IPS-15b (cell line): ENCODE results near the gene IFT122.

Experiments
- H3K27me3 ChIP-seq: one replicate; pipeline ENCODE4 v1.6.1; 2013; ENCODE audit warnings: low read length; ENCODE audit not compliant: control insufficient read depth, insufficient read depth
- H3K36me3 ChIP-seq: one replicate; pipeline ENCODE4 v1.6.1; 2013; ENCODE audit warnings: low read length; ENCODE audit not compliant: control insufficient read depth, insufficient read depth
- H3K4me1 ChIP-seq: one replicate; pipeline ENCODE4 v1.6.1; 2013; ENCODE audit warnings: mild to moderate bottlenecking, low read length; ENCODE audit not compliant: control insufficient read depth, insufficient read depth
- H3K4me3 ChIP-seq: one replicate; pipeline ENCODE4 v1.5.1; 2013; ENCODE audit warnings: low read depth, low read length
- H3K9ac ChIP-seq: one replicate; pipeline ENCODE4 v1.6.1; 2013; ENCODE audit warnings: low read depth, mild to moderate bottlenecking, low read length
- H3K9me3 ChIP-seq: one replicate; pipeline ENCODE4 v1.6.1; 2013; ENCODE audit warnings: mild to moderate bottlenecking, low read length; ENCODE audit not compliant: control insufficient read depth, insufficient read depth

IFT122 gene

DNA sequence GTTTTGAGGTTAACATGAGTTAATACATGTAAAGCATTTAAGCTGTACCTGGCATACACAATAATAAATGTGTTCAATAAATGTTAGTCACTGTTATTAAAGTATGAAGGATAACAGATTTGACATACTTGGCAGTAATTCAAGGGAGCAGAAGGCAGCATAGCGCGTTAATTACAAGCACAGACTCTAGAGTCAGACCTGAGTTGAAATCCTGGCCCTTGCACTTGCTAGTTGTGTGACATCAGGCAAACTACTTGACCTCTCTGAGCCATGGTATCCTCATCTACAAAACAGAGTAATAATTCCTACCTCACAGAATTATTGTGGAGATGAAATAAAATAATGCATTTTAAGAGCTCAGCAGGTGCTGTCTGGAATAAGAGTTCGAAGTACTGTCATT, 5.4 kb downstream of the IFT122 start:
- H3K4me1 ChIP-seq, result peaks cover 23% of the 10 kb centered on the region
- no peaks in the 10 kb centered on the region for H3K27me3 ChIP-seq
- H3K9ac ChIP-seq, result no peak overlapping the region
- H3K9me3 ChIP-seq, result no peaks in the 10 kb centered on the region
- no peak overlapping the region for H3K4me3 ChIP-seq
- no peaks in the 10 kb centered on the region for H3K36me3 ChIP-seq

DNA sequence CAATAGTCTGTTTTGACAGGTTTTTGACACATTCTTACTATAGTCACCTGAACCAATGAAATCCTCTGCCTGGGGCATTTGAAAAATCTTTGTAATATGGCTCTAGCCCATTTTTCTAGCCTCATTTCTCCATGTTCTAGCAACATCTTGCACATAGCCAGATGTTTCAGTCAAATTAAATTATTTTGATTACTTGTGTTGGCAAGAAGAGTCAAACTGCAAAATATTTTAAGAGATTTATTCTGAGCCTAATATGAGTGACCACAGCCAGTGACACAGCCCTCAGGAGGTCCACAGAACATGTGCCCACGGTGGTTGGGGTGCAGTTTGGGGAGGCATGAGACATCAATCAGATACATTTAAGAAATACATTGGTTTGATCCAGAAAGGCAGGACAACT, 6.9 kb downstream of the IFT122 start:
- no peaks in the 10 kb centered on the region for H3K9me3 ChIP-seq
- peaks cover 23% of the 10 kb centered on the region for H3K4me1 ChIP-seq
- no peak overlapping the region for H3K4me3 ChIP-seq
- no peaks in the 10 kb centered on the region for H3K36me3 ChIP-seq
- no peak overlapping the region for H3K9ac ChIP-seq
- H3K27me3 ChIP-seq, result no peaks in the 10 kb centered on the region

DNA sequence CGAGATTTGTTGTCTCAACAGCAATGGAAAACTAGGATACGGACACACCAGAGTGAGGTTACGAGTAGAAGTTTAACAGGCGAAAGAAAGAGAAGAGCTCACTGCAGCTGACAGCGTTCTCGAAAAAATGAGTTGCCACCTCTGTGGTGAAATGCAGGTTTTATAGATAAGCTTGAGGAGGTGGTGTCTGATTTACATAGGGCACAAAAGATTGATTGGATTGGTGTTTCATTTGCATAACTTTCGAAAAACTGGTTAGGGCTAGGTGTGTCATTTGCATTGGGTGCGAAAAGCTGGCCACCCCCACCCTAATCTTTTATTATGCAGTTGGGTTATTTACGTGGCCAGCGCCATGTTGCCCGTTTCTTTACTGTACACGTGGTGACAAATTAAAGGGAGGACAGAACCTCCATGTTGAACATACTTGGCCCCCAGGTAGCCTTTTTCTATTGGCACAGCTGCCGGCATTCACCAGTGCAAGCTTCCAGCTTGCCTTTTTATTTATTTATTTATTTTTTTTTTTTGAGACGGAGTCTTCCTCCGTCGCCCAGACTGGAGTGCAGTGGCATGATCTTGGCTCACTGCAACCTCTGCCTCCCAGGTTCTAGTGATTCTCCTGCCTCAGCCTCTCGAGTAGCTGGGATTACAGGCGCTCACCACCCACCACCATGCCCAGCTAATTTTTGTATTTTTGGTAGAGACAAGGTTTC, 8.3 kb downstream of the IFT122 start:
- H3K9me3 ChIP-seq, result no peaks in the 10 kb centered on the region
- H3K9ac ChIP-seq, result peak overlapping the region; percentile 41
- H3K27me3 ChIP-seq, result no peaks in the 10 kb centered on the region
- H3K36me3 ChIP-seq, result peaks cover 6% of the 10 kb centered on the region
- H3K4me3 ChIP-seq, result peak overlapping the region; percentile 18
- H3K4me1 ChIP-seq, result peaks cover 23% of the 10 kb centered on the region

DNA sequence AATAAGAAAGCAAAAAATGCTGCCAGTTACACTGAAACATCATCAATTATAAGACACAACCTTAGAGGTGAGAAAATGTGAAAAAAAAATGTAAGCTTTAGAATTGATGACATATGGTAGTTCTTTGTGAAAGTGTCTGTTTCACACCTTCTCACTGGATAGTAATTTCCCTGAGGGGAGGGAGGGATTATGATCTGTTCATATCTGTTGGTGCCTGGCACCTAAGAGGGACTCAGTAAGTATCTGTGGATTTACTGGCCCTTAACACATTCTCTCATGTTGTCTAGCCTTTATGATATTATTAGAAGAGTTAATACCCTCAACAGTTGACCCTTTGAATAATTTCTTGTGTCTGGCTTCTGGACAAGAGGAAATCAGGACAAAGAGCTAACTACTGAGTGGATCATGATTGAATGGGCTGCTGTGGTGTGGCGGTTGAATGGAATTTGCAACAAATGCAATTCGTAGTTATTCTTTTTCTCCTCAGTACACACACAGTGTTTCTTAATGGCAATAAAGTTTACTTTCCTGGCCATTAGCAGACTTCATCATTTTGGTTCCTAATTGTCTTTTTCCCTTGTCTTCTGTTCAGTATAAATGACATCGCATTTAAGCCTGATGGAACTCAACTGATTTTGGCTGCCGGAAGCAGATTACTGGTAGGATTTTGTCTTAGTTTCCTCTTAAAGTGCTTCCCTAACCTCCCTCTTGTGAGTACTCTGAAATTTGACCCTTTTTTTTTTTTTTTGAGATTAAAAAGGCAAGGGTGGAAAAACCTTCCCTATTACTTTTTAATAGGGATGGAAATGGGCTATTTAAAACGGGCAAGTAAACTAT, 9.5 kb downstream of the IFT122 start:
- H3K4me1 ChIP-seq, result peaks cover 23% of the 10 kb centered on the region
- no peaks in the 10 kb centered on the region for H3K27me3 ChIP-seq
- H3K4me3 ChIP-seq, result no peak overlapping the region
- peaks cover 10% of the 10 kb centered on the region for H3K36me3 ChIP-seq
- H3K9ac ChIP-seq, result no peak overlapping the region
- no peaks in the 10 kb centered on the region for H3K9me3 ChIP-seq

DNA sequence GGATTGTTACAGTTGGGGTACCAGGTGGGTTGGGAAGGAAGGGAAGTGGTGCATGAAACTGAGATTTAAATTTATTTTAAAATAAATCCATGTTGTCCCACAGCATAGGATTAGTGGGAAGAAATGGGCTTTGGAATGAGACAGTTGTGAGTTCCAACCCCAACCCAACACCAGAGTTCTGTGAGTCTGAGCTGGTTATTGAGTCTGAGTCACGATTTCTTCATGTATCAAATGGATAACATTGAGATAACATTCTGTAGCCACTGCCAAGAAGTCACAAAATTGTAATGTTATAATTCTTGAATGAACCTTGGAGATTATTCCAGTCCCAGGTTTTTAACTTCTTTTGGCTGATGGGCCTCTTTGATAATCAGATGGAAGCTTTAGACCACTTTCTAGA, 13.7 kb downstream of the IFT122 start:
- Histone ChIP-seq H3K27me3 (no peaks in the 10 kb centered on the region), H3K4me1 (peaks cover 16% of the 10 kb centered on the region), H3K4me3 (no peak overlapping the region), H3K9me3 (no peaks in the 10 kb centered on the region), H3K36me3 (peaks cover 12% of the 10 kb centered on the region), H3K9ac (no peak overlapping the region)

DNA sequence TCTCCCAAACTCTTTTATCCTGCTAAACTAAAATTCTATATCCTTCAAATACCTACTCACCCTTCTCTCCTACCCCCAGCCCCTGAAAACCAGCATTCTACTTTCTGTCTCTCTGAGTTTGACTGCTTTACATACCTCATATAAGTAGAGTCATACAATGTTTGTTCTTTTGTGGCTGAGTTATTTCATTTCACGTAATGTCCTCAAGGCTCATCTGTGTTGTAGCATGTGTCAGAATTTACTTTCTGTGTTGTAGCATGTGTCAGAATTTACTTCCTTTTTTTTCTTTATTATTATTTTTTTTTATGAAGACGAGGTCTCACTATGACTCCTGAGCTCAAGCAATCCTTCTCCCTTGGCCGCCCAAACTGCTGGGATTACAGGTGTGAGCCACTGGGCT, 20.1 kb downstream of the IFT122 start:
- Histone ChIP-seq H3K4me1 (no peaks in the 10 kb centered on the region), H3K4me3 (no peak overlapping the region), H3K9me3 (no peaks in the 10 kb centered on the region), H3K9ac (no peak overlapping the region), H3K36me3 (peaks cover 11% of the 10 kb centered on the region), H3K27me3 (no peaks in the 10 kb centered on the region)

DNA sequence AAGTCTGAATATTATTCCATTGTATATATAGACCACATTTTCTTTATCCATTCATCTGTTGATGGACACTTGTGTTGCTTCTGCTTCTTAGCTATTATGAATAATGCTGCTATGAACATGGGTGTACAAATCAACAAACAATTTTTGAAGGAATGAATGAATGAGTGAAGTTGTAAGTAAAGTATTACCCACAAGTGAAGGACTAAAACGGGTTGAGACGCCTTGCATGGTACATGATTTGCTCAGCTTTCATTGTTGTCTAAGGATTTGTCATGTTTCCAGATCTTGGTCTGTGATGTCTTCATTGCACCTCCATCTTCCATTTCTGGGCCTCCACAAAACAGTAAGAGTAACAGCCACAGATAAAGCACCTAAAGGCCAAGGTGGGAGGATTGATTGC, 20.5 kb downstream of the IFT122 start:
- Histone ChIP-seq H3K4me1 (no peaks in the 10 kb centered on the region), H3K36me3 (peaks cover 11% of the 10 kb centered on the region), H3K4me3 (no peak overlapping the region), H3K9me3 (no peaks in the 10 kb centered on the region), H3K27me3 (no peaks in the 10 kb centered on the region), H3K9ac (no peak overlapping the region)

DNA sequence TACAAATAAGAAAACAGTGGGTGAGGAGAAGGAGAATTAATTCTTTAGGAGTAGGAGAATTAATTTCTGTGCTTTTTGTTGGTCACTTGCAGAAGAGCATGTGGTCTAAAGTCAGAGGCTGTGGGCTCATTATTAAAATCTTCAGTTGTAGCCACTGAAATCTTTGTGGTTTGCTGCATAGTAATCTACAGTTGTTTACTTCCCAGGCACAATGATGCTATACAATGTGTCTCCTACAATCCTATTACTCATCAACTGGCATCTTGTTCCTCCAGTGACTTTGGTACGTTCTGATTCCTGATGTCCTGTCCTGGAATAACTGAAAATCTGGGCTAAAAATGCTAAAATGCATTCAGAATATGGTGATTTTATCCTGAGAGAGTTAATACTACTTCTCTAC, 21.0 kb downstream of the IFT122 start:
- H3K4me1 ChIP-seq, result no peaks in the 10 kb centered on the region
- H3K9me3 ChIP-seq, result no peaks in the 10 kb centered on the region
- H3K4me3 ChIP-seq, result no peak overlapping the region
- H3K9ac ChIP-seq, result no peak overlapping the region
- peaks cover 11% of the 10 kb centered on the region for H3K36me3 ChIP-seq
- no peaks in the 10 kb centered on the region for H3K27me3 ChIP-seq

DNA sequence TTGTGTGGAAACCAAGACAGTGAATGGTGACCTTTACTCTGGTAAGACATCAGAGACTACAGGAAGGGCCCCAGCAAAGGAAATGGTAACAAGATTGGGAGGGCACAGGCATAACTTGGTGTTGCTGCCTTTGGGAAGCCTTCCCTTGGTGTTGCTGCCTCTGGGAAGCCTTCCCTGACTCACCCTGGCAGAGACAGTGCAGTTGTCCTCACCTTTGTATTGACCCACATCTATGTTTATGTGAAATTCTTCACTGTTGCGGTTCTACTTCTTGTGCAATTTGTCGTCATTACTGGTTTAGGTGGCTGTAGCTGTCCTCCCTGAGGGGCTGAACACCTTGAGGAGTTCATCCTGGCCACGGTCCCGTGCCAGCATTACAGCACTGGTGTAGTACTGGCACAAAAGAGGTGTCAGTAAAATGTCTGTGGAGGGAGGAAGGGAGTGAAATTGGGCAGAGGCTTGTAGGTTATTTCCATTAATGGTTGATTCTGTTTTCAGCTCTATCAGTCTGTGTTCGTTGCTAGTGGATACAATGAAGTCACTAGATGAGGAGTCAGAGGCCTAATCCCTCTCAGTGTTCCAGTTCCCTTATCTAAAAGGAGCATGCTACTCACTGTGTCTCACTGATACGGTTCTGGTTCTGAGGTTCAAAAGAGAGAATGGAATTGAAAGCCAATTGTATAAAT, 21.6 kb downstream of the IFT122 start:
- H3K27me3 ChIP-seq, result no peaks in the 10 kb centered on the region
- H3K36me3 ChIP-seq, result peaks cover 11% of the 10 kb centered on the region
- H3K4me1 ChIP-seq, result no peaks in the 10 kb centered on the region
- no peak overlapping the region for H3K9ac ChIP-seq
- no peaks in the 10 kb centered on the region for H3K9me3 ChIP-seq
- H3K4me3 ChIP-seq, result no peak overlapping the region

DNA sequence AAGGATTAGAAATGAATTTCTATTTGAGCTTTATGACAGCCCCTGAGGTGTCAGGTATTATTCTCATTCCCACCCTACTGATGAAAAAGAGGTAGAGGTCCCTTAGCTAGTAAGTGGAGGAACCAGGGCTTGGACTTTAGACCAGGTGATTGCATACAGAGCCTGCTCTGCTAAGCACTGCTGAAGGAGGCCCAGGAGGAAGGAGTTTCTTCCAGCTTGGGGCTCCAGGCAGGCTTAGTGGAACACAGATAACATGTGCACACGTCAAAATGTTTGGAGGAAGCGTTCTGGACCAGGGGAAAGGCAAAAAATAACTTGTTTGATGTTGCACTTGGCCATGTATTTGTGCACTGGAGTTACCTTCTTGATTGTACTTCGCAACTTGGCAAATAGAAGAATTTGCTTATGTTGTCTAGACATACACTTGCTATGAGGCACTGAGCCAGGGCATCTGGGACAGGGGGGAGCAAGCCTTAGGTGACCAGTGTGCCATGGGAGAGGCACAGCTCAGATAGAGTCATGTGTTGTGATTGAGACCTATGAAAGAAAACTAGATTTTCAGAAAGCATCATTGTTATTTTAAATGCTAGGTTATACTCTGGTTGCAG, 22.4 kb downstream of the IFT122 start:
- no peaks in the 10 kb centered on the region for H3K9me3 ChIP-seq
- no peak overlapping the region for H3K9ac ChIP-seq
- H3K4me1 ChIP-seq, result no peaks in the 10 kb centered on the region
- peaks cover 11% of the 10 kb centered on the region for H3K36me3 ChIP-seq
- H3K27me3 ChIP-seq, result no peaks in the 10 kb centered on the region
- H3K4me3 ChIP-seq, result no peak overlapping the region

DNA sequence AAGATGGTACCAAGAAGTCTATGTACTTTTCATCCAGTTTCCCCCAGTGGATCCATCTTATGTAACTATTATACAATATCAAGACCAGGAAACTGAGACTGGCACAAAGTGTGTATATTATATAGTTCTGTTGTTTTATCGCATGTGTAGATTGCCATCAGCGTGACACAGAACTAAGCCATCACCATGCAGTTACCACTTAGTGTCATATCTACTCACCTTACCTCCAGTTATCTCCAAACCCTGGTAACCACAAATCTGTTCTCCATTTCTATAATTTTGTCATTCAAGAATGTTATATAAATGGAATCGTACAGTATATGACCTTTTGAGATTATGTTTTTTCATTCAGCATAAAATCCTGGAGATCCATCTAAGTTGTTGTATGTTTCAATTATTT, 23.1 kb downstream of the IFT122 start:
- Histone ChIP-seq H3K9me3 (no peaks in the 10 kb centered on the region), H3K4me1 (no peaks in the 10 kb centered on the region), H3K27me3 (no peaks in the 10 kb centered on the region), H3K9ac (no peak overlapping the region), H3K4me3 (no peak overlapping the region), H3K36me3 (peaks cover 11% of the 10 kb centered on the region)
